HG03558 (cell line): Measurements from ENCODE around the gene HAAO.

Source experiments
- ATAC-seq: cut with Tn5 transposase; IDR thresholded peaks from one replicate; pipeline ENCODE4 v1.9.1; 2021; ENCODE audit warnings: moderate number of reproducible peaks; ENCODE audit not compliant: unreplicated experiment; ENCODE audit errors: extremely low read depth

The HAAO gene

DNA sequence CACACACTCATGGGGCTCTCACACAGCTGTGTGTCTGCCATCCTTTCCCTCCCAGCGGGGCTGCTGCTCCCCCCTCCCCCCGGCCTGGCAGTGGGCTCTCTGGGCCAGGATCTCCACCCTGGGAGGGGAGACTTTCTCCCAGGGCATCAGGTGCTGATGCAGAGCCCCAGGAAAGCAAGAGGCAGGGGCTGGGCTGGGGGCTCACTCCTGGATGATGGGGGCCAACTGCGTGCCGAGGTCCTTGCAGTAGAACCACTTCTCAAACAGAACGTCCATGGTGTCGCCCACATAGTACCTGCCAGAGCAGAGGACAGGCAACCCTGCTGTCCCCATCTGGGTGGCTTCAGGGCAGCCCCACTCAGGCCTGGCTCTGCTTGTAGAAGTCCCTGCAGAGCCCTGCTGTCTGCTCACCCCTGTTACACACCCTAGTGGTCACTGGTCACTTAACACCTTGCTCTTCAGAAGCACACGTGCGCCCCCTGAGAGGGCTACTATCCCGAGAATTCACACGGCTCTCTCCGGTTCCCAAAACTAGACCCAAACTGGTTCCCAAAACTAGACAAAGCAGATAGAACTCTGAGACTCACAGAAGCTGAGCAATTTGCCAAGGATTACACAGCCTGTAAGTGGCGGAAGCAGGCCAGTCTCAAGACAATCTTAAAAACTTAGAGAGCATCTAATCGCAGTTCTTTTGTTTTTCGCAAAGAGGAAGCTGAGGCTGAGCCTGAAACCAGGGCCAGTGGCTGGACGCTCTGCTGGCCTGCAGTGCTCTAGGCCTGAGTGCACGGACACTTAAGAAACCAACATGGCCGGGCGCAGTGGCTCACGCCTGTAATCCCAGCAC is 21.9 kb downstream of the HAAO start:
- no peak for ATAC-seq

DNA sequence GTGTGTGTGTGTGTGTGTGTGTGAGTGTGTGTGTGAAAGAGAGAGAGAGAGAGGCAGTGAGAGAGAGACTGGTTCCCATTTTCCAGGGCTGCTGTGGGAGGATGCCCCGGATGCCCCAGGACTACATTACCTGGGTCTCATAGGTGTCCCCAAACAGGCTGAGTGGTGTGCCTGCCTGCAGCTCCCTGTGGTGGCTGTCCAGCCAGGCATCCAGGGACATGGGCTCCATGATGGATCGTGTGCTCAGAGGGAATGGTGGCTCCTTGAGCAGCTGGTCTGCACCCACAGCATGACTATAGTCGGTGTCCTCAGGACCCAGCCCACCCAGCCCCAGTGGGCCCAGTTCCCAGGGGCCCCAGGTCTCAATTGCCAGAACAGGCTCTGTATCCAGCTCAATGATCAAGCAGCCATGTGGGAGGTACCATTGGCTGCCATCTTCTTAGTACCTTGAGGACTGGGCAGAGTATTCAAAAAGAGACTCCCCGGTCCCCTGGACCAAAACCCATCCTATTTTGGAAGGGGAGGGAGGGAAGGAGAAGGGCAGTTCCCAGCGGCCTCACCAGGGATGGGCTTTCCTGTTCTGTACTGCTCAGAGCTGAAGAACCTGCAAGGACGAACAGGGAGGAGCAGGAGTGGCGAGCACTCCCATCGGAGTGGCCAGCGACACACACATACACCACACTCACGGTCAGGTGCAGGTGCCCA is 22.6 kb downstream of the HAAO start:
- ATAC-seq, result no peak

GRCh38 chr2:42768706-42769256 is 23.6 kb downstream of the HAAO start:
- no peak for ATAC-seq

DNA sequence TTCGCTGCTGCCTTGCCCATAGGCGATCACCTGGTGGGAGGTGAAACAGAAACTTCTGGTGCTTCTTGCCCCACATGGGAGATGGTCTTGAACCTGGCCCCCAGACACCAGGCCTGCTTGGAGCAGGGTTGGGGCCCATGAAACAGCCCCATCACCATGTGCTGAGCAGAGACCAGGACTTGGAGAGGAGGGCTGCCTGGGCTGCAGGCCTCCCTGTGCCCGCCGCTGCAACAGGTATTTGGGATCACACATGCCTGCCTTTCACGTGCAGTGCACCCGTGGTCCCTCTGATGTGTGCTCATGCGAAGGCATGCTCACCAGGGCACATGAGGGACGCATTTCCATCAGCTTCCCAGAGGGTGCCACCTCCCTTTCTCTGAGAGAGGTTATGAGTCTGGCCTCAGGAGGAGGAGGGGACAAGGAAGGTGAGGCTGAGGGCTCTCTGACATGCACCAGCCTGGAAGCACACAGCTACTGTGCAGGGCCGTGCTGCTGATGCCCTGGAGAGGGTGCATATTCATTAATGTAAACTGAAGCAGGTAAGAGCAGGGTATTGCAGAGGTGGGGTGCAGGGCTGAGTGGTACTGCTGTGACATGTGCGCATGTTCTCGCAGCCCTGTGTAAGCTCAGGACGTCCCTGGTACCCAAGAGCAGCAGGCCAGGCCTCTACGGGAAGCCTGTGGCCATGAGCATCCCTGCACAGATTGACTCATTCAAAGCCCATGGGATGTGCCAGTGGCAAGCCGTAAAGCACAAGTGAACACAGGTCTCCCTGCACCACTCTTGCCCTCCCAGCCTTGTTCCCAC is 24.3 kb downstream of the HAAO start:
- no peak for ATAC-seq

DNA sequence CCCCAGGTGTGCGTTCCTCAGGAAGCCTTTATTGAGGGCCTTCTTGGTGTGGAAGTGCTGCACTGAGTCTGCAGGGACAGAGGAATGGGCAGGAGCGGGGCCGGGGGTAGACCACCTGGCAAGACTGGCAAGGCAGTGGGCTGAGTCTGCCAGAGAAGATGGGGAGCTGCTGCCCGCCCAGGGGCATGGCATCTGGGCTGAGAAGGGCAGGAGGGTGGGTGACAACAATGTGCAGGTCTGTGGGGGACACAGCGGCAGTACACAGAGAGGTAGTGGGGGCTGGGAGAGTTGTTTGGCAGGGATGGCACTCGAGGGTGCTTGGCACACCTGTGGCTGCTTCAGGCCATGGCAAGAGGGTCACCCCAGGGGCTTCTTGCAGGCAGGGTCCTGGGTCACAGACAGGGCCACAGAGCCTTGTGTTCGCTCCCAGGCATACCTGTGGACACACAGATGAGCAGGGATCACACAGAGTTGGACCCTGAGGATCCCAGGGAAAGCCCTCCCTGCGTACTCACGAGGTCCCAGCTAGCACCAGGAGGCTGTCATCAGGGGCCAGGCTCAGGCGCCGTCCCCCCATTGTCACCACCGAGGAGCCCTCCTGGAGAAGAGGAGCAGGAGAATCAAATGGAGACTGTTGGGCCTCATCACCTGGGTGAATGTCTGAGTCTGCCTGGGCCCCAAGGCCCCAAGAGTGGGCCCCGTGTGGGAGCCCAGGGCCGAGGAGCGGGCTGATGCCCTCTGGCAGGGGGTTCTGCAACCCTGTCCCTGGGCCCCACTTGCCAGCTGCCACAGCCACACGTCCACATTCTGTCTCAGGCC is 25.1 kb downstream of the HAAO start:
- ATAC-seq, result no peak

DNA sequence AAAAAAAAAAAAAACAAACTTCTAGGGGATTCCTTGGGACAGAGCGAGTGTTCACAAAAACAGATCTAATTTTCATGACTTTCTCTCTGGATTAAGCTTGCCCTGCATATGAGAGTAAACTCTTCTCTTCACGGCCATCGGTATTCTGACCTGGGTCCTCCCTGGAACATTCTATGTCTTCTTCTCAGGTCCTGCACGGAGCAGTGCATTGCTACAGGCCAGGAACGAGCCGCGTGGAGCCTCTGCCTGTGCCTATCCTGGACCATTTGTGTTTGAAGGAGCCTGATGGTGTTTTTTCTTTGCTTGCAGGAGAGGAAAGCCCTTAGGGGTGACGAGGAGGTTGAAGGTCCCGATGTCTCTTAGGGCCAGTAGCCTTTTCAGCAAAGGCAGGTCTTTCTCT is 26.7 kb downstream of the HAAO start:
- no peak for ATAC-seq

GRCh38 chr2:42764901-42765300 is 27.5 kb downstream of the HAAO start:
- no peak for ATAC-seq

DNA sequence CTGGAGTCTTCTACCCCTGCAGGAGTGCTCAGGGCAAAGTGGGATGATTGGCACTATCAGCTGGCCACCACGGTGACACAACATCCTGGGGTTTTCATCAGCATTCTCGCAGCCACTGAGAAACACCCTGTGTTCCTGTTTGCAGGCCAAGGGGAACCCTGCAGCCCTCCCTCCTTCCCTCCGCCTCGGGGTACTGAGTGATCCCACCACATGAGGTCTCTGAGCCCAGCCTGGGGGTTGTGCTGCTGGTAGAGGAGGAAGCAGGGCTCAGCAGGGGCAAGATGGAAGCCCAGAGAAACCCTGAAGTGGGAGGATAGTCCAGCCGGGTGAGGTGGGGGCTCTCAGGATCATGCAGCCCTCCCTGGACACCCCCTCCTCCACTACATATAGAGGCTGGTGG is 28.3 kb downstream of the HAAO start, which contains the start of gene OXER1:
OXER1 (minus strand) TSS at position 40 of the 400 bp plus-strand sequence. CDS start 73 bp downstream, outside the sequence.
- no peak for ATAC-seq

DNA sequence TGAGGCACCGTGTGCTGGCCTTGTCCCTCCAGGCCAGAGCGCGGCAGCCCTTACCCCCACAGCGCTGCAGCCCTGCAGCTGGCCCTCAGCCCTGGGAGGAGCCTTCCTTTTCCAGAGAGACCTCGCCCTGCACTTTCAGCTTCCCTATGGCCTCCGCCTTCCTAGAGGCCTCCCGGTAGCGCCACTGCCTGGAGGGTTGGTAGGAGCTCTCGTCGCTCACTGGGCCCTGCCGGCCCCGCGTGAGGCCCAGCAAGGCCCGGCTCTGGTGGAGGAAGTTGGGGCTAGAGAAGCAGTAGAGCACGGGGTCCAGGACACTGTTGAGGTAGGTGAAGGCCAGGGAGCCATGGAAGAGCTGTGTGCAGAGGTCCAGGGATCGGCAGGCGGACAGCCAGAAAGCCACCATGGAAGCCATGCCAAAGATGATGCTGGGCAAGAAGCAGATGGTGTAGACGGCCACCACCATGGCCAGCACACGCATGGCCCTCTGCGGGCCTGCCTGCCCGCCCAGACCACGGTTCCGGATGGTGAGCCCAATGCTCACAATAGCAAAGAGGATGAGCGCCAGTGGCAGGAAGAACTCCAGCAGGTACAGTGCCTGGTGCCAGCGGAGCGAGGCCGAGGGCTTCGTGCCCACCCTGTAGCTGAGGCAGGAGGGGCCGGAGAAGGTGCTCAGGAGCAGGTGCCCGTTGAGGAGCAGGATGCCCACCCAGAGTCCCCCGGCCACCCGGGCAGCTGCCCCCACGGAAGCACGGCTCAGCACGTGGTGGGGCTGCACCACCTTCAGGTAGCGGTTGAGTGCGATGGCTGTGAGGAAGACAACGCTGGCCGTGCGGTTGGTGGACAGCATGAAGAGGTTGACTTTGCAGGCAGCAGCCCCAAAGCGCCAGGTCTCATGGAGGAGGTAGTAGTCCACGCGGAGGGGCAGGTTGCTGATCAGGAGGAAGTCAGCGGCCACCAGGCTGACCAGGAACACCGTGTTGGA is 29.3 kb downstream of the HAAO start:
- no peak for ATAC-seq

DNA sequence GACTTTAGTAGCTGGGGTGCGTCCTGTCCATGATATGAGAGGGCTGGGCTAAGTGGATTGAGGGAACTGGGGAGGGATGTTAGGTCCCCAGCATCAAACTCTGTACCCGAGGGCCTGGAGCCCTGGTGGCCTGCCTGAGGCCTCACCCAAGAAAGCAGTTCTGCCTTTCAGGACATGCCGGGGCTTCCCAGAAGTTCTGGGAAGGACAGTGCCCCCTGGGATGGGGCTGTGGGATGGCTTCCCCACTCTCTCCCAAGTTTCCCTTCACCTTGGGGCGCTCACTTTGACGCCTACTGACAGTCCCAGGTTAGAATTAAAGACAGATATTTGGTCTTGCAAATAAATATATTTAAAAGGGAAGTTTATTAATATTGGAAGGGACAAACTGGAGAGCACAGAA is 30.2 kb downstream of the HAAO start:
- ATAC-seq, result no peak

GRCh38 chr2:42761554-42761953 is 30.8 kb downstream of the HAAO start:
- no peak for ATAC-seq

GRCh38 chr2:42758751-42759150 is 33.6 kb downstream of the HAAO start:
- no peak for ATAC-seq

DNA sequence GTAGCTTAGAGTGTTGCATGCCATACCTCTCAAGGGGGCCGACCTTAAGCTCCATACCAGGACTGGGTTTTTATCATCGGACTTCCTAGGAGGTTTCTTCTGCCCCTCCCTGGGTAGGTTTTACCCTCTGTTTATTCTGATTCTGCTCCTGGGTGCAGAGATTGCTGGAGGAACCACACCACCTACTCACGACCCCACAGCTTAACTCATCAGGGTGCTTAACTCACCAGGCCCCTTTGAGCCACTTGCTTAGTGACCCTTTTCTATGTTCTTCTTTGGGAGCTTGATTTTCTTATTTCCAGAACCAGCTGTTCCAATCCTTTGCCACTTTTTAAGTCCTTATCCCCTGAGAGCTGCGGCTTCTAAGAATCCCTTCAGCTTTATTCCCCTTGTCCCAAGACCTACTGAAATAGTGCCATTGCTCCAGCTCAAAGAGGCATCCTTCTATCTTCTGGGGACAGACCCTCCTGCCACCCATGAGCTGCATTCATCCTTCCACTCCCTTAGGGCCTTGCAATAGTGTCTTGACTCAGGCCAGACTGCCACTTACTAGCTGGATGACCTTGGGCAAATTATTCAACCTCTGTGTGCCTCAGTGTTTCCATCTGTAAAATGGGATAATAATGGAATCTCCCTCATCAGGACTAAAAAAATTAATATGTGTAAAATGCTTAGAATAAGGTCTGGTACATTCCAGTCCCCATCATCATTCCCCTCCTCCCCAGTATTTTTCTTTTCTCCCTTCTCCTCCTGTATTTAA is 34.2 kb downstream of the HAAO start:
- ATAC-seq, result no peak

- ATAC-seq, result no peak
Observed at GRCh38 chr2:42756966-42757513, 35.3 kb downstream of the HAAO start.

DNA sequence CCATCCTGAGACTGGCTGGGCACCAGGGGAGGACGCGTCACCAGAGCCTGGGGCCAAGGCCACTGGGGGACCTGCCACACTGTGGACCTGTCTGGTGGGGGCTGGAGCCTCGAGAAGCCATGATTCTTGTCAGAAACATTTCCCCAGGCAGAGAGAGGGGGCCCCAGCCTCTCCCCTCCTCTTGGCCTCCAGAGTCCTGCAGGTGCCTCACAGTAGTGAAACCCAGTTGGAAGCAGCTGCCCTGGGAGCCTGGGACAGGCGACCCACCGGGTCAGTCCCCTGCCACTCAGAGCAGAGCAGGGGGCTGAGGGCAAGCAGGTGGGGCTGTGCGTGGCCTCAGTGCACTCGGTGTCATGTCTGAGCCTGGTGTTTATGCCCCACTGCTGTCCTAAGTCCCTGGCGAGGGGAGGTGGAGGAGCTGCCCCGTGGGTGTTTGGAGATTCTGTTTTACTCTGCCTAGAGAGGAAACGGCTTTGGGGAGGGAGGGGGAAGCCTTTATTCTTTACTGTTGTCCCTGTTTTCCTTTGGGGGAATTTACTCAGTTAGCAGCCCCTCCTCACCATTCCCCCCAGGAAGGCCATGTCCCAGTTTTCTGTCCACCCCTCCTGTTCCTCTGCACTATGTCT is 36.1 kb downstream of the HAAO start:
- no peak for ATAC-seq

DNA sequence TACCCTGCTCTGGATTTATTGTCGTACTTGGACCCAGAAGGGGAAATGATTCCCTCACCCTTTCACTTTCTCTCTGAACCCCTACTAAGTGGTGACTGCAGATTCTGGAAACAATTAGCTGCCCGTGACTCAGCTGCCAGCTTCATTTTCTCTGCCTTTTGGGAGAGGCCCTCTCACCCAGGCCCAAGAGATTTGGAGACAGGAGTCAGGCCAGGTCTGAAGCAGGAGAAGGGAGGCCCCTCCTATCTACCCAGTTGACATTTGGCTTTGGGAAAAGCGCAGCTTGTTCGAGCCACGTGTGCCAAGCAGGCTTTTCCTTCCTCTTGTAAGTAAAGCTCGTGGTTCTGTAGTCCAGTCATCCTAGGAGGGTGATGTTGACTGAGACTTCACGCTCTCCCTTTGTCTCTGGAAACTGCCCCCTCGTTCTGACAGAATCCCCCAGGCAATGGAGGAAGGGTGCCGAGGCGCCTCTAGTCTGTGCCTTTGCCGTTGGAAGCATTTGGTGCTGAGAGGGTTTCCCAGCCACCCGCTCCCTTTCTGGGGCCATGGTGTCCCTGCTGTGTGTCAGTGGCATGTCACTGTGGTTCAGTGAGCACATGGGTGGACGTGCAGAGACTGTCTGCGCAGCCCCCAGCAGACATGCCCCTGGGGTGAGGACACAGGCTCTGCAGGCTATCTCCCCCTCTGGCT is 37.0 kb downstream of the HAAO start:
- ATAC-seq, result no peak

DNA sequence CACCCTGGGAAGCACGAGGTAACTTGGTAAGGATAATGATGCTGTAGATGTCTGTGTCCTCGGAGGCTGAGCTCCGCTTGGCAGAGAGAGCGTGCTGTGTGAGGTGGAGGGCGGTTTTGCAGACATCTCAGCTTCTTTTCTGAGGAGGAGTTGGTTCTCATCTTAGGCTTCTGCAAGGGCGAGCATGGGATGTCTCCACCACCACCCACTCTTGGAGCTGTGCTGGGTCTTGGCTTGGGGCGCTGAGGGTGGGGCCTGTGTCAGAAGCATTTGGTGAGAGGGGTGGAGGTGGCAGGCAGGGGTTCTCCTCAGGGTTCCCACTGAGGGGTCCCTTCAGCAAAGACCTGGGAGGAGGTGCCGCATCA is 37.6 kb downstream of the HAAO start:
- no peak for ATAC-seq
